ENCODE data around the gene TRIM3. TPM values are rescaled to one million over a fixed set of nuclear protein-coding genes. Genes with fewer than 3 reads are reported as not detected.

The TRIM3 gene
- total RNA-seq, 1 experiment from 2014 or later, result 14.4 TPM

DNA sequence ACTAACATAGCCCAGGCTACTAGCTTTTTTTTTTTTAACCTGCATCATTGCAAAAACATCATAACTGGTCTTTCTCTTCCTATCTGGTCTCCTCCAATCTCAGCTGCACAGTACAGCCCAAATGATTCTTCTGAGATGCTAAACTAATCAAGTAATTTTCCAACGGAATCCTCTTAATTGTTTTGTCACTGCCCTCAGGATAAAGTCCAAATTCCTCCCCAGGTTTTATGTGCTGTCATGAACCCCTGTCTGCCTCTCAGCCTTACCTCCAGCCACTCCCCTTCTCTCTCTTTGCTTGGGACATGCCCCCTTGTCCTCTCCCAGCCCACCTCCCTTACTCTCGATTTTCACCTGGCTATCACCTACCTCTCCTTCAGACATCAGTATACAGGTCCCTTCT lies 67.4 kb downstream of the TRIM3 start:
- no peaks in the 10 kb centered on the region for H3K27me3 ChIP-seq (ENCODE audit: insufficient read depth, low read length)

More for the DNA sequence above, 67.4 kb downstream of the TRIM3 start:
- no peak overlapping the region for H2AK5ac ChIP-seq (ENCODE audit: insufficient read length, low read length)
- TF ChIP-seq, protein P1, sequence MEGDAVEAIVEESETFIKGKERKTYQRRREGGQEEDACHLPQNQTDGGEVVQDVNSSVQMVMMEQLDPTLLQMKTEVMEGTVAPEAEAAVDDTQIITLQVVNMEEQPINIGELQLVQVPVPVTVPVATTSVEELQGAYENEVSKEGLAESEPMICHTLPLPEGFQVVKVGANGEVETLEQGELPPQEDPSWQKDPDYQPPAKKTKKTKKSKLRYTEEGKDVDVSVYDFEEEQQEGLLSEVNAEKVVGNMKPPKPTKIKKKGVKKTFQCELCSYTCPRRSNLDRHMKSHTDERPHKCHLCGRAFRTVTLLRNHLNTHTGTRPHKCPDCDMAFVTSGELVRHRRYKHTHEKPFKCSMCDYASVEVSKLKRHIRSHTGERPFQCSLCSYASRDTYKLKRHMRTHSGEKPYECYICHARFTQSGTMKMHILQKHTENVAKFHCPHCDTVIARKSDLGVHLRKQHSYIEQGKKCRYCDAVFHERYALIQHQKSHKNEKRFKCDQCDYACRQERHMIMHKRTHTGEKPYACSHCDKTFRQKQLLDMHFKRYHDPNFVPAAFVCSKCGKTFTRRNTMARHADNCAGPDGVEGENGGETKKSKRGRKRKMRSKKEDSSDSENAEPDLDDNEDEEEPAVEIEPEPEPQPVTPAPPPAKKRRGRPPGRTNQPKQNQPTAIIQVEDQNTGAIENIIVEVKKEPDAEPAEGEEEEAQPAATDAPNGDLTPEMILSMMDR (conservative IDR thresholded peaks at IDR 0.05), result no peak
- no peak overlapping the region for H3K23ac ChIP-seq (ENCODE audit: insufficient read length, low read depth, low read length)
- no peak overlapping the region for H3K9ac ChIP-seq (ENCODE audit: extremely low read depth, insufficient read length, low read length)
- no peak overlapping the region for H3K18ac ChIP-seq (ENCODE audit: insufficient read length, low read depth, low read length)
- no peak overlapping the region for H2BK20ac ChIP-seq (ENCODE audit: low read depth, low read length, poor library complexity, severe bottlenecking)
- H3K27ac Mint-ChIP-seq, result peak overlapping the region in 1 of 3 experiments; percentile 2; a peak in 4 of 7 replicates
- DNase-seq, result no peak
- no peaks in the 10 kb centered on the region for H3K79me2 ChIP-seq (ENCODE audit: insufficient read depth, low read length)
- WGBS (ENCODE audit: extremely low coverage, insufficient read length, low lambda C conversion rate), result no CpG with 5 or more reads among the region's 2 CpGs
- no peaks in the 10 kb centered on the region for H4K20me1 ChIP-seq (ENCODE audit: control insufficient read depth, insufficient read depth, insufficient read length)
- H3K14ac ChIP-seq (ENCODE audit: insufficient read depth, low read length), result no peak overlapping the region
- H4K91ac ChIP-seq (ENCODE audit: insufficient read length, low read depth, low read length), result no peak overlapping the region
- H2BK12ac ChIP-seq (ENCODE audit: insufficient read length, low read depth, low read length), result no peak overlapping the region
- no peak overlapping the region for H3K27ac ChIP-seq (ENCODE audit: insufficient read length, low read depth, low read length)
- H3K56ac ChIP-seq (ENCODE audit: insufficient read length, low read depth, low read length), result no peak overlapping the region
- H2BK5ac ChIP-seq (ENCODE audit: insufficient read length, low read length), result no peak overlapping the region
- peaks cover 0 to 10% (median 4%) of the 10 kb centered on the region in 3 experiments; a peak in 3 of 7 replicates for H3K36me3 Mint-ChIP-seq (ENCODE audit: insufficient read depth in 1 of 3, low read depth in 3 of 3)
- no peaks in the 10 kb centered on the region for H3K9me3 ChIP-seq (ENCODE audit: control insufficient read depth, low read depth, low read length)
- H4K8ac ChIP-seq (replicated peaks; ENCODE audit: insufficient read length, low read depth, low read length), result no peak overlapping the region
- H3K4ac ChIP-seq (ENCODE audit: low read depth, low read length), result no peak overlapping the region
- H2BK120ac ChIP-seq (ENCODE audit: low read depth, low read length, poor library complexity, severe bottlenecking), result no peak overlapping the region
- no peaks in the 10 kb centered on the region for H3K9me3 Mint-ChIP-seq
- no peak overlapping the region for H3K4me2 ChIP-seq (ENCODE audit: insufficient read depth, insufficient read length, low read length)
- H3T11ph ChIP-seq (ENCODE audit: low read length), result no peak overlapping the region
- no peak overlapping the region for H3K4me3 Mint-ChIP-seq
- H3K23me2 ChIP-seq (ENCODE audit: insufficient read length, low read depth, low read length, poor library complexity, severe bottlenecking), result no peaks in the 10 kb centered on the region
- no peak overlapping the region for H2AFZ ChIP-seq (ENCODE audit: low read length)
- no peak overlapping the region for H4K5ac ChIP-seq (ENCODE audit: insufficient read length, low read depth, low read length)
- H2BK15ac ChIP-seq (ENCODE audit: low read depth, low read length), result no peak overlapping the region
- no peaks in the 10 kb centered on the region for H3K4me1 ChIP-seq (ENCODE audit: insufficient read depth, low read length)
- H3K4me1 Mint-ChIP-seq, result peaks cover 7 to 23% of the 10 kb centered on the region in 2 experiments
- no peaks in the 10 kb centered on the region for H3K27me3 Mint-ChIP-seq (ENCODE audit: low read depth)
- no peaks in the 10 kb centered on the region for H3K79me1 ChIP-seq (ENCODE audit: insufficient read depth, low read depth, low read length, poor library complexity, severe bottlenecking)

Data from H9 (cell line).